ENCODE results near the gene TMEM163.

Gene TMEM163

DNA sequence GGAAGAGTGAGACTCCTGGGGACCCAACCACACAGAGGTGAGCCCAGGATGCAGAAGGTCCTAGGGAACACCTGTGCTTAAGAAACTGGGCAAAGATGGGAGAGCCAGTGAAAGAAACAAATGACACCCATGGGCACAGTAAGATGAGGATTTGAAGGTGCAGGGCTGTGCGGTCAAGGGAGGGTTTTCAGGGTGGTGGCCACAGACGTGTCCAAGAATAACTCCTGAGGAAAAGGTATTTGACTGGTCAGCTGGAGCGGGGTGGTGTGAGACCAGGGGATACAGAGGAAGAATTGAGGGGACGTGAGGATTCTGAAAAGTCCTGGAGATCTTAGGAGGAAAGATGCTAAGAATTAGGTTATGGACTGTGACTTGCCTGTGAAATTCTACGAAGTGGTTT lies 142.9 kb downstream of the TMEM163 start:
- no peak for DNase-seq (ENCODE audit: extremely low read depth, low read depth)
- TF ChIP-seq, protein P1, sequence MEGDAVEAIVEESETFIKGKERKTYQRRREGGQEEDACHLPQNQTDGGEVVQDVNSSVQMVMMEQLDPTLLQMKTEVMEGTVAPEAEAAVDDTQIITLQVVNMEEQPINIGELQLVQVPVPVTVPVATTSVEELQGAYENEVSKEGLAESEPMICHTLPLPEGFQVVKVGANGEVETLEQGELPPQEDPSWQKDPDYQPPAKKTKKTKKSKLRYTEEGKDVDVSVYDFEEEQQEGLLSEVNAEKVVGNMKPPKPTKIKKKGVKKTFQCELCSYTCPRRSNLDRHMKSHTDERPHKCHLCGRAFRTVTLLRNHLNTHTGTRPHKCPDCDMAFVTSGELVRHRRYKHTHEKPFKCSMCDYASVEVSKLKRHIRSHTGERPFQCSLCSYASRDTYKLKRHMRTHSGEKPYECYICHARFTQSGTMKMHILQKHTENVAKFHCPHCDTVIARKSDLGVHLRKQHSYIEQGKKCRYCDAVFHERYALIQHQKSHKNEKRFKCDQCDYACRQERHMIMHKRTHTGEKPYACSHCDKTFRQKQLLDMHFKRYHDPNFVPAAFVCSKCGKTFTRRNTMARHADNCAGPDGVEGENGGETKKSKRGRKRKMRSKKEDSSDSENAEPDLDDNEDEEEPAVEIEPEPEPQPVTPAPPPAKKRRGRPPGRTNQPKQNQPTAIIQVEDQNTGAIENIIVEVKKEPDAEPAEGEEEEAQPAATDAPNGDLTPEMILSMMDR (IDR thresholded peaks at IDR 0.05; ENCODE audit: low read depth, low read length), result no peak

GRCh38 chr2:134574611-134575330 lies 144.0 kb downstream of the TMEM163 start:
- TF ChIP-seq, protein P1 (IDR thresholded peaks at IDR 0.05; ENCODE audit: low read depth, low read length), result no peak
- no peak for DNase-seq (ENCODE audit: extremely low read depth, low read depth)

DNA sequence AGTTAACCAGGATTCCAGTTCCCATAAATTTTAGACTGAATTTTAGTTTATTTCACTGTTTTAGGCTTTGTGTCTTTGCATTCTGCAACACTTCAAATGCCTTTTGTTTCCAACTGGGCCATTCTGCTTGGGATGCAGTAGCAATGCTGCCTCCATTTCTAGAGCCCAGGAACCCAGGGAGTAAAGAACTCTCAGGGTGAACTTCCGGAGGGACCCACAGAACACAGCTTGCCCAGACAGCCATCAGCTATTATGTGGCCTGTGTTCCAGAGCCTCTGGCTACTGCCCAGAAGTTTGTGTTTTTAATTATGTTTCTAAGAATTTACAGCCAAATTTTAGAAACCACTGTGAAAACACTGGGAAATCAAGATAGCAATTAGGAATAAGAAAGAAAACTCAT lies 145.1 kb downstream of the TMEM163 start:
- TF ChIP-seq, protein P1 (IDR thresholded peaks at IDR 0.05; ENCODE audit: low read depth, low read length), result no peak
- DNase-seq (ENCODE audit: extremely low read depth, low read depth), result no peak

GRCh38 chr2:134573085-134573370 lies 145.8 kb downstream of the TMEM163 start:
- no peak for DNase-seq (ENCODE audit: extremely low read depth, low read depth)
- TF ChIP-seq, protein P1 (IDR thresholded peaks at IDR 0.05; ENCODE audit: low read depth, low read length), result no peak

GRCh38 chr2:134572314-134573084 lies 146.3 kb downstream of the TMEM163 start:
- no peak for DNase-seq (ENCODE audit: extremely low read depth, low read depth)
- TF ChIP-seq, protein P1 (IDR thresholded peaks at IDR 0.05; ENCODE audit: low read depth, low read length), result no peak

DNA sequence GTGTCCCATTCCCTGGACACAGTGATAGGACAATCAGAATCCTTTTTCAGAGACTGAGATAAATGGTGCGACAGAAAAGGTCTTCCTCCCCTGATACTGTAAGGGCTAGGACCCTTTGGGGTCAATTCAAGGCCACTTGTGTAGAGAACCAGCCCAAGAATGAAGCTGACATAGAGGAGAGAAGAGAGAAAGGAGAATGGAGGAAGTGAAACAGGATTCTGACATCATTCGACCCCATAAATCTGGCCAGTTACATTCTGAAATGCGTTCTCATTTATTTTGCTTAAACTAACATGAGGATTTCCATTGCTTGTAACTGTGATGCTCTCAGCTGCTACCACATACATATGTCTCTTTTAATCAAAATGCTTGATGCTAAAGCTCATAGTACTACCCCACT lies 148.1 kb downstream of the TMEM163 start:
- DNase-seq (ENCODE audit: extremely low read depth, low read depth), result no peak
- TF ChIP-seq, protein P1 (IDR thresholded peaks at IDR 0.05; ENCODE audit: low read depth, low read length), result no peak

DNA sequence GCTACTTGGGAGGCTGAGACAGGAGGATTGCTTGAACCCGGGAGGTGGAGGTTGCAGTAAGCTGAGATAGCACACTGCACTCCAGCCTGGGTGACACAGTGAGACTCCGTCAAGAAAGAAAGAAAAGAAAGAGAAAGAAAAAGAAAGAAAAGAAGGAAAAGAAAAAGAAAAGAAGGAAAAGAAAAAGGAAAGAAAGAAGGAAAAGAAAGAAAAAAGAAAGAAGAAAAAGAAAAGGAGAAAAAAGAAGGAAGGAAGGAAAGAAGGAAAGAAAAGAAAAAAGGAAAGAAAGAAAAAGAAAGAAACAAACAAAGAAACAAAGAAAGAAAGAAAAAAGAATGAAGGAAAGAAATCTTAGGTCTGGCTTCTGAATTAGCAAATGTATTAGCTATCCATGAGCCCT lies 150.4 kb downstream of the TMEM163 start:
- TF ChIP-seq, protein P1 (IDR thresholded peaks at IDR 0.05; ENCODE audit: low read depth, low read length), result no peak

More for the DNA sequence above, 150.4 kb downstream of the TMEM163 start:
- DNase-seq (ENCODE audit: extremely low read depth, low read depth), result no peak

All from AG09319 (cell line).